ENCODE results near the gene TBCE.
"Not testable (repeated sequence)": the region's sequence is repeated elsewhere in the genome, so short reads cannot be mapped to it uniquely, and the experiment has no call there.

TBCE gene

DNA sequence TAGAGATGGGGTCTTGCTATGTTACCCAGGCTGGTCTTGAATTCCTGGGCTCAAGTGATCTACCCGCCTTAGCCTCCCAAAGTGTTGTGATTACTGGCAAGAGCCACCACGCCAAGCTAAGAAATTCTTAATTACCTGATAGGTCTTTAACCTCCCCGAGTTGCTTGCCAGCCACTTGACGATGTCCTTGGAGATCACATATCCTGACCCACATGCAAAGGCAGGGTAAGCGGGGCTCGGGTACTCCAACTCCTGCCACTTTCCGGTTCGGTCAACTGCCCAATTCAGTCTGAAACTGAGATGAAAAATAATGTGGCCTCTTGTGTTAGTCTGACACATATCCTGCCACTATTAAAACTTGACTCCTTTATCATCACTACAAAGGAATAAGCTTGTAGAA is 86.8 kb downstream of the TBCE start:
- H3K4me3 ChIP-seq (ENCODE audit: low read length): no peak overlapping the region
- DNase-seq (ENCODE audit: low read depth): no peak
- TF ChIP-seq, protein P1, sequence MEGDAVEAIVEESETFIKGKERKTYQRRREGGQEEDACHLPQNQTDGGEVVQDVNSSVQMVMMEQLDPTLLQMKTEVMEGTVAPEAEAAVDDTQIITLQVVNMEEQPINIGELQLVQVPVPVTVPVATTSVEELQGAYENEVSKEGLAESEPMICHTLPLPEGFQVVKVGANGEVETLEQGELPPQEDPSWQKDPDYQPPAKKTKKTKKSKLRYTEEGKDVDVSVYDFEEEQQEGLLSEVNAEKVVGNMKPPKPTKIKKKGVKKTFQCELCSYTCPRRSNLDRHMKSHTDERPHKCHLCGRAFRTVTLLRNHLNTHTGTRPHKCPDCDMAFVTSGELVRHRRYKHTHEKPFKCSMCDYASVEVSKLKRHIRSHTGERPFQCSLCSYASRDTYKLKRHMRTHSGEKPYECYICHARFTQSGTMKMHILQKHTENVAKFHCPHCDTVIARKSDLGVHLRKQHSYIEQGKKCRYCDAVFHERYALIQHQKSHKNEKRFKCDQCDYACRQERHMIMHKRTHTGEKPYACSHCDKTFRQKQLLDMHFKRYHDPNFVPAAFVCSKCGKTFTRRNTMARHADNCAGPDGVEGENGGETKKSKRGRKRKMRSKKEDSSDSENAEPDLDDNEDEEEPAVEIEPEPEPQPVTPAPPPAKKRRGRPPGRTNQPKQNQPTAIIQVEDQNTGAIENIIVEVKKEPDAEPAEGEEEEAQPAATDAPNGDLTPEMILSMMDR (conservative IDR thresholded peaks at IDR 0.05; ENCODE audit: low read length): no peak

DNA sequence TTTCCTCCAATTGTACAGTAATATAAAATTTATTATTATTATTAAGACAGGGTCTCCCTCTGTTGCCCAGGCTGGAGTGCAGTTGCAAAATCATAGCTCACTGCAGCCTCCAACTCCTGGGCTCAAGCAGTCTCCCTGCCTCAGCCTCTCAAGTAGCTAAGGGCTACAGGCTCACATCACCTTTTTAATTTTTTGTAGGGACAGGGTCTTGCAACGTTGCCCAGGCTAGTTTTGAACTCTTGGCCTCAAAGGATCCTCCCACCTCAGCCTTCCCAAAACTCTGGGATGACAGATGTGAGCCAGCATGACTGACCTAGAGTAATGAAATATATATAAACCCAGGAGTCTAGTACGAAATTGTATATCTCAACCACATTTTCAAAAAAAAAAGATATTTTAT is 87.9 kb downstream of the TBCE start:
- no peak overlapping the region for H3K4me3 ChIP-seq (ENCODE audit: low read length)
- TF ChIP-seq, protein P1 (conservative IDR thresholded peaks at IDR 0.05; ENCODE audit: low read length): no peak
- no peak for DNase-seq (ENCODE audit: low read depth)

DNA sequence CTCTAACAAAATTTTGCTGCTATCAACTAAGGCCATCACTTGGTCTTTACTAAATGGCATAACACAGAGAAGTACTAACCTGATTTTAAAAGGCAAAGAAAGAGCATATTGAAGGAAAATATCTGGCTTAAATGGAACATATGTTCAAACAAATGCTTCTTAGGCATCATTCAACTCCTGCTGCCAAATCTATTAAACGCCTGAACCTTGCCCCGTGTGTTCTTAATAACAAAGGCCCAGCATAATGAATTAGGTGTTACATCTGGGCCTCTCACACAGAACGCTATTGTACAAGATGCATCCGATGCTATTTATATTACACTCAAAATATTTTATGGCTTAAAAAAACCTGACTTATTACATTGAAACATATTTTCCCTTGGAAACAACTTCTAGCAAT is 88.6 kb downstream of the TBCE start:
- TF ChIP-seq, protein P1 (conservative IDR thresholded peaks at IDR 0.05; ENCODE audit: low read length): no peak
- no peak overlapping the region for H3K4me3 ChIP-seq (ENCODE audit: low read length)
- DNase-seq (ENCODE audit: low read depth): no peak

DNA sequence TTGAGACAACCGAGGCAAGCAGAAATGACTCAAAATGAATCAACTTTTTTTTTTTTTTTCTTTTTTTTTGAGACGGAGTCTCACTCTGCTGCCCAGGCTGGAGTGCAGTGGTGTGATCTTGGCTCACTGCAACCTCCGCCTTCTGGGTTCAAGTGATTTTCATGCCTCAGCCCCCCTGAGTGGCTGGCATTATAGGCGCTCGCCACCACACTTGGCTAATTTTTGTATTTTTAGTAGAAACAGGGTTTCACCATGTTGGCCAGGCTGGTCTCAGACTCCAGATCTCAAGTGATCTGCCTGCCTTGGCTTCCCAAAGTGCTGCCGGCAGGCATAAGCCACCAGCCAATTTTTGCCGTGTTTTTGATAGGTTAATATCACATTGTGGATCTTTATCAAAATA is 90.6 kb downstream of the TBCE start:
- H3K4me3 ChIP-seq (ENCODE audit: low read length); DNase-seq (ENCODE audit: low read depth): not testable (repeated sequence)

DNA sequence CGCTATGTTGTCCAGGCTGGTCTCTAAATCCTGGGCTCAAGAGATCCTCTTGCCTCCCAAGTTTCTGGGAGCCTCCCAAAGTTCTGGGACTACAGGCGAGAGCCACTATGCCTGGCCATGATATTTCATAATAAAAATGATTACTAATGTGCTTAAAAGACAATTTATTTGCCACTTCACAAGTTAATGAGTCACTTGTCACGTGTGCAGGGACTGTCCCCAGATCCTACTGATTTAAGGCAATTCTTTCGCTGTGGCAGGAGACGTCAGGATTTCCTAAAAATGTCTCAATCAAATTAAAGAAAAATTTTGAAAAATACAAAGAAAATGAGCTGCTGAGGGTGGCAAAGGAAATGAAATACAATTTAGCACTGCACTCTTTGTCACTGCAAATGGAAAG is 93.5 kb downstream of the TBCE start:
- DNase-seq (ENCODE audit: low read depth): peak; percentile 11
- no peak overlapping the region for H3K4me3 ChIP-seq (ENCODE audit: low read length)
- TF ChIP-seq, protein P1 (conservative IDR thresholded peaks at IDR 0.05; ENCODE audit: low read length): no peak

DNA sequence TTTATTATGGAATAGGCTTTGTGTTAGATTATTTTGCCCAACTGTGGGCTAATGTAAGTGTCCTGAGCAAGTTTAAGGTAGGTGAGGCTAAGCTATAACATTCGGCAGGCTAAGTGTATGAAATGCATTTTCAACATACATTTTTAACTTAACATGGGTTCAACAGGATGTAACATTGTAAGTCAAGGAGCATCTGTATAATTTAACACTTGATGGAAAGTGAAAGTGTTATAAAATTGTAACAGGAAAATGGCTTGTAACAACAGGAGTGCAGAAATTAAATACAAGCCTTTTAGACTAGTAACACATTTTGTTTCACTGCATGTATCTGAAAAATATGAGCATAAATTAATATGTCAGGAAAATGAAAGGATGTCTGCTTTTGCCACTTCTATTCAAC is 94.7 kb downstream of the TBCE start:
- TF ChIP-seq, protein P1 (conservative IDR thresholded peaks at IDR 0.05; ENCODE audit: low read length): no peak
- no peak overlapping the region for H3K4me3 ChIP-seq (ENCODE audit: low read length)
- no peak for DNase-seq (ENCODE audit: low read depth)

DNA sequence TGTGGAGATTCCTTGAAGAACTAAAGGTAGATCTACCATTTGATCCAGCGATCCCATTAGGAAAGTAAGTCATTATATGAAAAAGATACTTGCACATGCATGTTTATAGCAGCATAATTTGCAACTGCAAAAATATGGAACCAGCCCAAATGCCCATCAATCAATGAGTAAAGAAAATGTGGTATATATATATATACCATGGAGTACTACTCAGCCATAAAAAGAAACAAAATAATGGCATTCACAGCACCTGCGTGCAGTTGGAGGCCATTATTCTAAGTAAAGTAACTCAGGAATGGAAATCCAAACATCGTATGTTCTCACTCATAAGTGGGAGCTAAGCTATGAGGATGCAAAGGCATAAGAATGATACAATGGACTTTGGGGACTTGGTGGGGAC is 95.6 kb downstream of the TBCE start:
- not testable (repeated sequence) for DNase-seq (ENCODE audit: low read depth); H3K4me3 ChIP-seq (ENCODE audit: low read length)

DNA sequence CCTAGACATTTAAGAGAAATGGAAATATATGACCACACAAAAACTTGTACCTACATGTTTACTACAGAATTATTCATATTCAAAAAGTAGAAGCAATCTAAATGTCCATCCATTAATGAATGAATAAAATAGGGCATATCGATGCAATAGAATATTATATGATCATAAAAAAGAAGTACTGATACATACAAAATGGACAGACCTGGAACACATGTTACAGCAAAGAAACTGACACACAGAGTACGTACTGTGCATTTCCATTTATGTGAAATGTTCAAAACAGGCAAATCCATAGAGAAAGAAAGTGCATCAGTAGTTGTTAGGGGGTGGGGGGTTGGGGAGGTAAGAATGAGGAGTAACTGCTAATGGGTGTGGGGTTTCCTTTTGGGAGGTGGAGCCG is 97.8 kb downstream of the TBCE start:
- no peak for DNase-seq (ENCODE audit: low read depth)
- H3K4me3 ChIP-seq (ENCODE audit: low read length): no peak overlapping the region
- TF ChIP-seq, protein P1 (conservative IDR thresholded peaks at IDR 0.05; ENCODE audit: low read length): no peak

Measured in AG10803 (cell line).